Measurements from ENCODE around the gene FITM1.

DNA sequence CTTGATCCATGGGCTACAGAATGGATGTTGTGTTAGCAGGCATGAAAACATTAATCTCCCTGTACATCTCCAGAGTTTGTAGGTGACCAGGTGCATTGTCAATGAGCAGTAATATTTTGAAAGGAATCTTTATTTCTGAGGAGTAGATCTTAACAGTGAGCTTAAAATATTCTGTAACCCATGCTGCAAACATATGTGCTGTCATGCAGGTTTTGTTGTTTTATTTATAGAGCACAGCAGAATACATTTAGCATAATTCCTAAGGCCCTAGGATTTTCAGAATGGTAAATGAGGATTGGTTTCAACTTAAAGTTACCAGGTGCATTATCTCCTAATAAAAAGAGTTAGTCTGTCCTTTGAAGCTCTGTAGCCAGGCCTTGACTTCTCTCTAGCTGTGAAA is 3.5 kb upstream of the FITM1 start:
- no peak for TF ChIP-seq POLR2A (IDR thresholded peaks at IDR 0.05)
- TF ChIP-seq, protein P1, sequence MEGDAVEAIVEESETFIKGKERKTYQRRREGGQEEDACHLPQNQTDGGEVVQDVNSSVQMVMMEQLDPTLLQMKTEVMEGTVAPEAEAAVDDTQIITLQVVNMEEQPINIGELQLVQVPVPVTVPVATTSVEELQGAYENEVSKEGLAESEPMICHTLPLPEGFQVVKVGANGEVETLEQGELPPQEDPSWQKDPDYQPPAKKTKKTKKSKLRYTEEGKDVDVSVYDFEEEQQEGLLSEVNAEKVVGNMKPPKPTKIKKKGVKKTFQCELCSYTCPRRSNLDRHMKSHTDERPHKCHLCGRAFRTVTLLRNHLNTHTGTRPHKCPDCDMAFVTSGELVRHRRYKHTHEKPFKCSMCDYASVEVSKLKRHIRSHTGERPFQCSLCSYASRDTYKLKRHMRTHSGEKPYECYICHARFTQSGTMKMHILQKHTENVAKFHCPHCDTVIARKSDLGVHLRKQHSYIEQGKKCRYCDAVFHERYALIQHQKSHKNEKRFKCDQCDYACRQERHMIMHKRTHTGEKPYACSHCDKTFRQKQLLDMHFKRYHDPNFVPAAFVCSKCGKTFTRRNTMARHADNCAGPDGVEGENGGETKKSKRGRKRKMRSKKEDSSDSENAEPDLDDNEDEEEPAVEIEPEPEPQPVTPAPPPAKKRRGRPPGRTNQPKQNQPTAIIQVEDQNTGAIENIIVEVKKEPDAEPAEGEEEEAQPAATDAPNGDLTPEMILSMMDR (IDR thresholded peaks at IDR 0.05) = no peak
